Islet precursor cell (in vitro differentiated cells): Measurements from ENCODE around the gene EBI3.
"Not testable (repeated sequence)": the region's sequence is repeated elsewhere in the genome, so short reads cannot be mapped to it uniquely, and the experiment has no call there.

Experiments used
- DNase-seq: peaks from one replicate; pipeline ENCODE4 v3.0.0-alpha.2; 2018

EBI3 gene

GRCh38 chr19:4237510-4237909 lies 8.2 kb downstream of the EBI3 start:
- DNase-seq = not testable (repeated sequence)

- no peak for DNase-seq
Observed at GRCh38 chr19:4238831-4239230, 9.5 kb downstream of the EBI3 start.

GRCh38 chr19:4241824-4242430 lies 12.6 kb downstream of the EBI3 start:
- DNase-seq = no peak

GRCh38 chr19:4245938-4246337 lies 16.6 kb downstream of the EBI3 start:
- DNase-seq = not testable (repeated sequence)

GRCh38 chr19:4246767-4247593 lies 17.7 kb downstream of the EBI3 start, which contains the start of gene YJU2:
YJU2 (plus strand) TSS chr19:4247080; CDS start chr19:4247147, 67 bp downstream.
- peak; percentile 99 for DNase-seq

GRCh38 chr19:4256563-4256962 lies 27.2 kb downstream of the EBI3 start:
- no peak for DNase-seq

GRCh38 chr19:4257025-4257424 lies 27.7 kb downstream of the EBI3 start:
- no peak for DNase-seq

GRCh38 chr19:4258181-4258580 lies 28.9 kb downstream of the EBI3 start:
- no peak for DNase-seq

- no peak for DNase-seq
Observed at GRCh38 chr19:4260613-4261191, 31.4 kb downstream of the EBI3 start.

- DNase-seq = no peak
Observed at GRCh38 chr19:4264812-4265211, 35.5 kb downstream of the EBI3 start.

GRCh38 chr19:4266253-4267000 lies 37.1 kb downstream of the EBI3 start:
- no peak for DNase-seq

- DNase-seq = peak; percentile 89
Observed at GRCh38 chr19:4267101-4267900, 38.0 kb downstream of the EBI3 start.

GRCh38 chr19:4267901-4268815 lies 38.8 kb downstream of the EBI3 start:
- no peak for DNase-seq

GRCh38 chr19:4268816-4269430 lies 39.6 kb downstream of the EBI3 start:
- DNase-seq = no peak

GRCh38 chr19:4272894-4273293 lies 43.6 kb downstream of the EBI3 start:
- DNase-seq = no peak

GRCh38 chr19:4274321-4274686 lies 45.0 kb downstream of the EBI3 start:
- DNase-seq = not testable (repeated sequence)

GRCh38 chr19:4277191-4277696 lies 47.9 kb downstream of the EBI3 start:
- DNase-seq = no peak

- peak; percentile 69 for DNase-seq
Observed at GRCh38 chr19:4278010-4278409, 48.7 kb downstream of the EBI3 start.

GRCh38 chr19:4278419-4279266 lies 49.3 kb downstream of the EBI3 start, which contains the start of gene SHD:
SHD (plus strand) TSS chr19:4279266; CDS start chr19:4280064, 798 bp downstream.
- peak; percentile 76 for DNase-seq

- DNase-seq = no peak
Observed at GRCh38 chr19:4279267-4279529, 49.9 kb downstream of the EBI3 start.
